ACHN (cell line): ENCODE data around the gene STAB2.
"Not testable (repeated sequence)": the region's sequence is repeated elsewhere in the genome, so short reads cannot be mapped to it uniquely, and the experiment has no call there.

Experiments
- DNase-seq: peaks from one replicate; pipeline ENCODE4 v3.0.0-alpha.2; 2015
- in situ Hi-C: cut with HindIII; loops from 2 replicates; pipeline ENCODE4 v1.10.0; 2017; ENCODE audit warnings: low sequenced_read_pairs, low pct_ligation_motif_present, low pct_unique_long_range_greater_than_20kb

Gene STAB2

DNA sequence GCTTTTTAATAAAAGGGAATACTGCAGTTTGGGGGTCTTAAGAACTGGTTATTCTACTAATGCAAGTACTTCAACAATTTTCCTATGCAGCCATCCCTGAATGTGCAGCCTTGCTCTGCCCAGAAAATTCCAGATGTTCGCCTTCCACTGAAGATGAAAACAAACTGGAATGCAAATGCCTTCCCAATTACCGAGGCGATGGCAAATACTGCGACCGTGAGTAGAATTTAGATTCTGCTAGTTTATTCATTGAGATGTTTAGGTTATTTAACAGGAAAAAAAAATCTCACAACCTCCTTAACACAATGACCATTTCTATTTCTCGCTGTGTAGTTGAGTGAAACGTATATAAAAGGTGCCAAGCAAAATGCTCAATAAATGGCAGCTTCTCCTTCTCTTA is 49.9 kb downstream of the STAB2 start:
- DNase-seq = no peak
- in situ Hi-C loops = no loop called here

DNA sequence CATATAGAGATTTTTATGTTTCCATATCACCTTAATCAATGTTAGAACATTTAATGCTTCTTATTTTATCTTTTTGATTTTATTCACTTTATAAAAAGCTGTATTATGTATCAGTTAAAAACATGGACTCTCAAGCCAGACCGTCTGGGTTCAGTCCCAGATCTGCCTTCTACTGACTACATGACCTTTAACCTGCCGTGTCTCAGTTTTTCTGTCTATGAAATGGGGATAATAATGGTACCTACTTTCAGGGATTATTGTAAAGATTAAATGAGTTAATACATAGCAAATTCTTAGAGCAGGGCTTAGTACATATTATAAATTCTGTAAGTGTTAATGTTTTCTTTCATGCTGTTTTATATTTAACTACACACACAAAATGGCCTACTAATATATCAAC is 50.4 kb downstream of the STAB2 start:
- no peak for DNase-seq
- in situ Hi-C loops = no loop called here

DNA sequence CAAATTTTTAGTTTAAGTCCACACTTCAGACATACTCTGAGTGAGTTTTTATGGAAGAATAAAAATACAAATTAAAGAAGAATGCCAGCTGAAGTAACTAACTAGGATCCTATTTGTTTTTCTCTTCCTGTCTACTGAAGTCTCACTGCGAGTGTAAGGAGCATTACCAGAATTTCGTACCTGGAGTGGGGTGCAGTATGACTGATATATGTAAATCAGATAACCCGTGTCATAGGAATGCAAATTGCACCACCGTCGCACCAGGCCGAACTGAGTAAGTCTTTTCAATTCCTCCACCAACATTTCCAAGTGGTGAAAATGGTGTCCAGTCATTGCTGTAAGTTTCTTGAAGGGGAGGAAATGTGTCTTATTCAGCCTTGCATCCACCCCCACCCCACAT is 52.9 kb downstream of the STAB2 start:
- in situ Hi-C loops = no loop called here
- no peak for DNase-seq

DNA sequence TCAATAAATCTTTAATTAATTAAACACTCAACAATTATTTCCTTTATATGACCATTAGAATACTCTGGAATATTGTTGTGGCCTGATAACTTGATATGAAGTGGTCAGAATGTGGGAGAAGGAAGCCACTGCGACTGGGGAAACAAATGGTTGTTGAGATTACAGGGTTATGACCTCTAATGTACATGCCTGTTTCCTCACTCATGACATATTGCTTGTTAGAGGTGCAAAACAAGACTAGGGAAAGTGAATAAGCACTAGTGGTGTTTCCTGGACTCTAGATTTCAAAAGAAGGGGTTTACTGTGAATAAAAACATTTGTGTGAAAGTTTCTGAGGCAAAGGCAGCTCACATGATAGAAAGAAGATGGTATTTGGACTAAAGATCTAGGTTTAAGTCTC is 53.3 kb downstream of the STAB2 start:
- no peak for DNase-seq
- in situ Hi-C loops = no loop called here

DNA sequence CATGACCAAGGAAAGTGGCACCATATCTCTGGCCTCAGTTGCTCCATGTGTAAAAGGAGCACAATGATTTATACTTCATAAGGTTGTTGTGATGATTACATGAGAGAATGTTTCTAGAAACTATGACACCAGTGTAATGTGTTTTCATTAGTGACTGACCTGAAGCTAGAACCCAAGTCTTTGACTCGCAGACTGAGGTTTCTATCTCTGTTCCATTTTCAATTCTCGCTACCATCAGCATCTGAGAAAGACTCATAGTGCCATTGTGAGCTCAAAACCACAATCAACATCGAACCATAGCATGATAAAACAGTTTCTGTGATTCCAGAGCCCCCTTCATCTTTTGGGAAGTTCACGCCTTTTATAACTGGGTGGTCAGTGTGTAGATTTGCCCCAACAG is 53.8 kb downstream of the STAB2 start:
- in situ Hi-C loops = no loop called here
- no peak for DNase-seq

DNA sequence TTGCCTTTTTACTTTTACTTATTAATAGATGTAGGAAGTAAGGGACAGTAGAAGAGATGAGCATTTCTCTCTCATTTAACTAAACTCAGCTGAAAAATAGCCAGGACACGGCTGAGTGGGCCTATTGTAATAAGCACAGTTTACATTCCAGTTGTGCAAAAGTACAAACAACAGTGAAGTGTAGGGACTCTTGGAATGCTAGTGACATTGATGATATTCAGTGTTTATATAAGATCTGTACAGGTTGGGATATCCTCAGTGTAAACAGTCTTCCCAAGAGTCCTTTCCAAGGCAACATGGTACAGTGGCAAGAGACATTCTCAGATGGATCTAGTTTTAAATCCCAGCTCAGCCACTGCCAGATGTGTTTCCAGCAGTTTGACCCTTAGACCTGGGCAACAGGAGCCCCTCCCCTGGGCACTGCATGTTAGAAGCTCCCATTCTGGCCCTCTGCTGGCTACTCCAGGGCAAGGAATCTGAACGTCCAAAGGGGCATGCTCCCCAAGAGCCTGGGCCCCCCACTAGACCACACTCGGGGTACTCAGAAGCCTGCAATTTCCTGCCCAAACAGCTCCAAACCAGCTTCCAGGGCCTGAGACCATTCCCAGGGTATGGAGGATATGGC is 55.3 kb downstream of the STAB2 start:
- no peak for DNase-seq
- in situ Hi-C loops = no loop called here

DNA sequence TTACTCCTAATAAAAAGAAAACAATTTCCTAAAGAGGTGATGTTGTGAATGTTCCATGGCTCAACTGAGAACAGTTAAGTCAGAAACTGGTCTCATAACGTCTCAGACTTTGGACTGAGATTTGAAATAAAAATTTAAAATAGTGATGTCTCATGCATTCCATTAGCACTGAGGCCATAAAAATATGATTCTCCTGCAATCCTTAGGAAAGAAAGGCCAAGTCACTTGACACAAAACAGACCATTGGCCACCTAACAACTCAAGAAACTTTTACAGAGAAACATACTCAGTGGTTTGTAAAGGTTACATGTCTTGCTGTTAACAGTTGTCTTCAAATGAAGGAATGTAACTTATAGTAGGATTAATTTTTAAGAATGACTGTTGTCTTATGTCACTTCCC is 58.1 kb downstream of the STAB2 start:
- in situ Hi-C loops = no loop called here
- no peak for DNase-seq

DNA sequence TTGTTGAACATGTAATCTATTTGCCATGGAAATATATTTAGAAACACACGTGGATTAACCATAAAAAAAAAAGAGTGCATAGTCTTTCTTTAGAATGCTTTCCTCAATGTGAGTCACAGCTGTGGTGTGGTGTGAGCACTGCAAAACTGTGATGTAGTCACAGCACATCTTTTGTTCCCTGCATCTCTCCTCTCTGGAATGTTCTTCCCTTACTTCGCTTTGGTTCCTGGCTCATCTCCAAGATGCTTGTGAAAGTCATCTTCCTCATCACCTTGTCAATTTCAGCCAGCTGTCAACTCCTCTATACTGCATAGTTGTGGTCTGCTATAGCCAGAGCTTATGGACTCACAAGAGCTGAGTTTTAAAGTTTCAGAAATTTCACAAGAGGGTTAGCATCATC is 60.2 kb downstream of the STAB2 start:
- no peak for DNase-seq
- in situ Hi-C loops = no loop called here

DNA sequence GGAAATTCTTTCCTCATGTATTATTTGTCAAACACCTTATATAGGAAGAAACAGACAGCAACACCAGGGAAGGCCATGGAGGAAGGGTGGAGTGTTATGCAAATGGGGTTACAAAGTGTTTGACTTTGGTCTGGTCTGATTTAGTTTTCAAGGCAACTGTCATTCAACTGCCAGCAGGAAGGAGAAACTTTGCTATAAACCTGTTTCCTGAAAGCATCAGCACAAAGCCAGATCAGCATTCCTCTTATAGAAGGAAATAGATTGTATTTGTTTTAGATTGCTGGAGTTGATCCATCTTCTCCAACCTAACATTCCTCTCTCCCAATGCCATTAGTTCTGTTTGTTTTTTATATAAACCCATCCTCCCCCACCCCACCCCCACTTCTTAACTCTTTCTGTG is 65.7 kb downstream of the STAB2 start:
- in situ Hi-C loops = no loop called here
- no peak for DNase-seq

DNA sequence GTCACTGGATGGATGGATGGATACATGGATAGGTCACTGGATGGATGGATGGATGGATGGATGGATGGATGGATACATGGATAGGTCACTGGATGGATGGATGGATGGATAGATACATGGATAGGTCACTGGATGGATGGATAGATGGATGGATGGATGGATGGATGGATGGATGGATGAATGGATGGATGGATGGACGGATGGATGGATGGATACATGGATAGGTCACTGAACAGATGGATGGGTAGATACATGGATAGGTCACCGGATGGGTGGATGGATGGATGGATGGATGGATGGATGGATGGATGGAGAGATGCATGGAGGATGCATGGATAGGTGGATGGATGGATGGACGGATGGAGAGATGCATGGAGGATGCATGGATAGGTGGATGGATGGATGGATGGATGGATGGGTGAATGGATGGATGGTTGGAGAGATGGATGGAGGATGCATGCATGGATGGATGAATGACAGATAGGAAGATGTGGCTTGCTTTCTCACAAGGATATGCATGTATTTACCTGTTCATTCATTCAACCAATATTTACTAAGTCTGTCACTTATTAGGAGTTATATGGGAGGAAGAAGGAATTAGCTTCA is 66.6 kb downstream of the STAB2 start:
- in situ Hi-C loops, DNase-seq: not testable (repeated sequence)

DNA sequence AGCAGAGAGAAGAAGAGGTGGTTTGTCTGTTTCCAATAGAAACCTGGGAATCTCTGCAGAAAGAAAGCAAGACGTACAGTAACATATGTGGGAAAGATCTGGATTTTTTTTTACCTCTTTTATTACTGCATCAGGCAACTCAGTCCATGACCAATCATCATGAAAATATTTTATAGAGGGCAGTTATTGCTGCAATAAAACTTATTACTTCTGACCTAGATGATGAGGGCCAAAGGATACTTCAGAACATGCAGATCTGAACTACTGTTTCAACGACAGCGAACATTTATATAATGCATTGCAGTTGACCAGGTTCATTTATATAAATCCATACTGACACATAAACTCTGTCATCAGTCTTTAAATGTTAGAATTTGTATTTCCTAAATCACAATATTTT is 67.7 kb downstream of the STAB2 start:
- in situ Hi-C loops = no loop called here
- no peak for DNase-seq

DNA sequence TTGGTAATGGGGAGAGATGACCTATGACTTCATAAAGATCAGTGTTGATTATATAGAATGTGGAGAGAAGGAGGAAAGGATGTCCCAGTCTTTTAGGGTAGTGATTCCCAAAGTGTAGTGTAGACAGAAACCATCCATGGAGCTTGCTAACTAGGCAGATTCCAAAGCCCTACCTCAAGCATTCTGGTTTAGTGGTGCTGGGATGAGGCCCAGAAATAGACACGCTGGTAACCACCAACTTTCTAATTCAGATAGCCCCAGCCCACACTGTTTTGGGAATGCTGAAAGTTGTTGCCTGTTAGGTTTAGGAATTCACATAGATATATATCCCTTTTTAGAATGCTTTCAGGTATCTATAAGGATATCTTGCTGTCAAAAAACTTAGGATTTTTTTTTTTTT is 69.2 kb downstream of the STAB2 start:
- in situ Hi-C loops = no loop called here
- no peak for DNase-seq

DNA sequence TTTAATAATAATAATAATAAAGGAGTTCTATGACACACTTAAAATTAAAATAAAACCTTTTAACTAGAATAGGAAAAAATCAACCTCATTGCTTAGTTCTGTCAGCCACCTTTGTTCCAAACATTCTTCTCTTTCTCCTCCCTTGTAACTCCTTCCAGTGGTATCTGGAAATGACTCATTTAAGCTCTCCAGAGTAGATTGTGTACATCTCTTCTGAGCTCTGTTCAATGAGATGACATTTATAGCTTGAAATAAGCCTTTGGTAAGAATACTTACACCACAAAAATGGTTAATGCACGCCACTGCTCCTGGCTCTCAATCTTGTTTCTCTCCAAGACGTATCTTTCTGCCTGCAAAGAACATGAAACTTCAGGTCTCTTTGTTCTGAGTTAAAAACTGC is 70.3 kb downstream of the STAB2 start:
- in situ Hi-C loops = no loop called here
- DNase-seq = no peak

DNA sequence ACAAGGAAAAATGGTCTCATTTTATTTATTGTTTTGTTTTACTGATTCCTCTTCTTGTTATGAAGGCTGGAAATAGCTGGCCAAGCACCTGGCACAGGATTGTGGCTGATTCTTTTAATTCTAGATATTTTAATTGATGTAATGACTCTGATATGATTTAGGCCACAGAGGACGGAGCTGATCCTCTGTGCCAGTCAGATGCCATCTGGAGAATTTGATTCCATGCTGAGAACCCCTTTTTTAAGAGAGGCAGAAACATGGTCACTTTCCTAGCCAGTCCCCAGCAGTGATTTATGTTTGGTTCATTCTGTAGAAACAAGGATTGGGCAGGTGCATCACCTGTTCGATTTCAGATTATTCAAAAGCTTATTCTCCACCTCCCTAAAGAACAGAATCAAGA is 77.6 kb downstream of the STAB2 start:
- DNase-seq = no peak
- in situ Hi-C loops = no loop called here

DNA sequence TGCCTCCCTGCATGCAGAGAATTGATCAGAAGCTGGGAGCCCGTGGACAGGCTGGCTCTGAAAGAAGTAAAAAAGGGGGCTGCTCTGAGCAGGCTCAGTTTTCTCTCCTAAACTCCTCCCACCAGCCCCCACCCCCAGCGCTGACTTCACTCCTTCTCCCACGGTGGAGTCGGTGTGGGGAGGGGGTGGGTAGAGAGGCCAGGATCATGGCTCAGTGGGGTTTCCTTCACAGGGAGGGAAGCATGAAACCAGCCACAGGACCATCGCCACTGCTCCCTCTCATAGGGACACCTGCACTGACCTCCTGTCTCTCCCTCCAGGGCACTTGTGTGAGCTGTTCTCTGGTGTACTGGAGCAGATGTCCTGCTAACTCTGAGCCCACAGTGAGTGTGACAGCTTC is 78.9 kb downstream of the STAB2 start:
- in situ Hi-C loops = no loop called here
- no peak for DNase-seq

DNA sequence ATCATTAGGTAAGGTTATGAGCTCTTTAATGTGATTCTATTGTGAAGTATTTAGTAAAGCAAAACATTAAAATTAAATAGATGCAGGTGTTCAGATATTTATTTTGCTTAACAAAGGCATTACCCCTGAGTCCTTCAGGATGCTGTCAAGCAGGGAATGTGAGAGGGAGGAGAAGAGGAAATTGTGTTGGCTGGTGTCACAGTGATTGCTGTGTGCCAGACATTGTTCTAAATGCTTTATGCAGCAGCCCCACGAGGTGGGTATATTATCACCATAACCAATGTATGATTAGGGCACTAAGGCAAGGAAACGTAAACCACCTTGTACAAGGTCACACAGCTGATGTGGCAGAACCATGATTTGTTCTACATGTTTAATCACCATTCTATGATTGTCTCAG is 80.1 kb downstream of the STAB2 start:
- in situ Hi-C loops = no loop called here
- no peak for DNase-seq

DNA sequence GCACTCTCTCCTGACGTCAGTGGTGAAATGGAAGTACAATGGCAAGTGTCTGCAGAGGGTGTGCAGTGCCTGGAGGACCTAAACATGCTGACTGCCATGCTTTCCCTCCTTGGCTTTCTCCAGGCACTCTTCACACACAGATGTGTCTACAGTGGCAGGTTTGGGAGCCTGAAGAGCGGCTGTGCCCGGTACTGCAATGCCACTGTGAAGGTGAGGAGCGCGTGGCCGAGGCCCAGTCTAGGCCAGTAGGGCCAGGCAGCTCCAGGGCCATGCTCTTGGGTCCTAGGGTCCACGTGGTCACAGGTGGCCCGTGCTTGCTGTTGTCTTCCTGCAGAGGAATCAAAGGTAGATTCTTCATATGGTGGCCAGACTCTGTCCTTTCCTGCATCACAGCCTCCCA is 81.4 kb downstream of the STAB2 start:
- in situ Hi-C loops = no loop called here
- DNase-seq = no peak

DNA sequence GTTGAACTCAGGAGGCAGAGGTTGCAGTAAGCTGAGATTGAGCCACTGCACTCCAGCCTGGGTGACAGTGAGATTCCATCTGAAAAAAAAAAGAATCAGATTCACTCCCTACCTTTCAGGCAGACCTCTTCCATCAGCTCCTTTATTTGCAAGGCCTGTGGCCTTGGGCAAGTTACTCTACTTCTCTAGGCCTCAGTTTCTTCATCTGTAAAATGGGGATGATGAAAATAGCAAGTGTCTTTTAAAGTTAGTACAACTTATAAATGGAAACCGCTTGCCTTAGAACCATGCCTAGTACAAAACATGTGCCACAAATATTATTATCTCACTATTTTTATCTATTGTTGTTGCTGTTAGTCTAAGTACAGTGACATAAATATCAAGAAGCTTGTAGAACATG is 84.3 kb downstream of the STAB2 start:
- in situ Hi-C loops = no loop called here

DNA sequence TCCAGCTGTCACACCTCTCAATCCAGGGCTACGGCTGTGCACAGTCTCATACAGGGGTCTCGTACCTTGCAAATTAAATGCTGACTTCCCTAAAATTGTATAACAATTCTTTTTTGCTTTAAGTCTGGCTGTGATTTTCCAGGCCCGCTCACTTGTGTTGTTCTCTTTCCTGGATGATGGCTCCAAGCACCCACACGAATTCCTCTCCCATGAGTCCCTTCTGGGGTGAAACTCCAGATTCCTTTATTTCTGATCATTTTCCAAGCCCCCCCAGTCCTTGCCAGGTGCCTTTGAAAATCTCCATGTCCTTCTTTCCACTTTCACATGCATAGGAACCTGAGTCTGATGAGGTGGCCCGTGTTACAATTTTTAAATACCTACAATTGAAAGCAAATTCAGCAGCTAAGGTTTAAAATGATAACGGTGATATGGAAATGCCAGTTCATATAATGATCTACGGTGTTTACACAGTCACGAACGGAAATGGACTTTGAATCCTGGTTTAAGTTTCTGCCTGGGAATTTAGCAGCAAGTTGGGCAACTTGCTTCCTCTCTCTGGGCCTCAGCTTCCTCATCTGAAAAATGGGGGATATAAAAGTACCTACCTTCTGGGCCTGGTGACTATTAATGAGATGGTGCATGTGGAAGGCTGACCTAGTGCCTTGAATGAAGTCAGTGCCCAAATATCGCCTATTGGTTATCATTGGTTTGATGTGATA is 85.5 kb downstream of the STAB2 start:
- DNase-seq = no peak
- in situ Hi-C loops = no loop called here

More for the DNA sequence above, 84.3 kb downstream of the STAB2 start:
- DNase-seq = no peak

DNA sequence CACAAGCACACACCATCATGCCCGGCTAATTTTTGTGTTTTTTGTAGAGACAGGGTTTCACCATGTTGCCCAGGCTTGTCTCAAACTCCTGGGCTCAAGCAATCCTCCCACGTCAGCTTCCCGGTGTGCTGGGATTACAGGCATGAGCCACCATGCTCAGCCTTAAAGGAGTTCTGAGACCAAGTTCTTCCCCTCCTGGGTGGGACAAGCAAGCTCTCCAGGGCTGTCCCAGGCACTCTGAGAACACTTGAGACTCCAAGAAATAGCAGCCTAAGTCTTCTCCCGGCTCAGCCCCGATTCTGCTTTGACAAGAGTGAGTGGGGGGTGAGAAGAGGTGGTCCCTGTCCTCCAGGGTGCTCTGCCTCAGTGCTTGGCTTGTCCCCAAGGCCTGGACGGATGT is 86.4 kb downstream of the STAB2 start:
- DNase-seq = no peak
- in situ Hi-C loops = no loop called here
